CD4-positive, alpha-beta T cell treated with Interleukin-10 for 1 hour (primary cell): ENCODE measurements around the gene HTR3E.
"Not testable (repeated sequence)": the region's sequence is repeated elsewhere in the genome, so short reads cannot be mapped to it uniquely, and the experiment has no call there.

Experiments used
- DNase-seq: peaks from one replicate; pipeline ENCODE4 v3.0.0-alpha.2; 2020

HTR3E gene

GRCh38 chr3:184116017-184116416, 19.2 kb downstream of the HTR3E start:
- no peak for DNase-seq

GRCh38 chr3:184117636-184118035, 20.8 kb downstream of the HTR3E start:
- DNase-seq = no peak

- DNase-seq = not testable (repeated sequence)
These were observed 24.2 kb downstream of the HTR3E start for GRCh38 chr3:184121031-184121430.

GRCh38 chr3:184126006-184126405, 29.1 kb downstream of the HTR3E start:
- DNase-seq = no peak

- DNase-seq = no peak
These were observed 32.1 kb downstream of the HTR3E start for GRCh38 chr3:184129012-184129411.

GRCh38 chr3:184132945-184133344, 36.1 kb downstream of the HTR3E start:
- DNase-seq = no peak

- DNase-seq = peak; percentile 42
These were observed 37.2 kb downstream of the HTR3E start for GRCh38 chr3:184133840-184134745.

GRCh38 chr3:184134746-184135148, 37.9 kb downstream of the HTR3E start:
- DNase-seq = no peak

- peak; percentile 90 for DNase-seq
These were observed 38.5 kb downstream of the HTR3E start, which contains the start of gene EIF2B5 for GRCh38 chr3:184135149-184135910. TSS of gene EIF2B5 (plus strand) at chr3:184135358. CDS start at chr3:184135386, 28 bp downstream.

GRCh38 chr3:184135911-184136260, 39.0 kb downstream of the HTR3E start:
- no peak for DNase-seq

- DNase-seq = no peak
These were observed 43.6 kb downstream of the HTR3E start for GRCh38 chr3:184140436-184140835.

GRCh38 chr3:184142199-184142598, 45.3 kb downstream of the HTR3E start:
- DNase-seq = no peak

- DNase-seq = no peak
These were observed 46.5 kb downstream of the HTR3E start for GRCh38 chr3:184143327-184143726.

GRCh38 chr3:184144505-184144904, 47.6 kb downstream of the HTR3E start:
- no peak for DNase-seq

GRCh38 chr3:184145111-184145524, 48.3 kb downstream of the HTR3E start:
- peak; percentile 53 for DNase-seq

GRCh38 chr3:184145751-184146270, 48.9 kb downstream of the HTR3E start:
- no peak for DNase-seq

- no peak for DNase-seq
These were observed 51.2 kb downstream of the HTR3E start for GRCh38 chr3:184148076-184148475.

GRCh38 chr3:184149123-184149522, 52.3 kb downstream of the HTR3E start:
- no peak for DNase-seq

- not testable (repeated sequence) for DNase-seq
These were observed 52.9 kb downstream of the HTR3E start for GRCh38 chr3:184149770-184150169.

GRCh38 chr3:184154885-184155643, 58.2 kb downstream of the HTR3E start, which contains the start of gene DVL3:
TSS of gene DVL3 (plus strand) at chr3:184155377. CDS start at chr3:184155636, 259 bp downstream.
- peak; percentile 59 for DNase-seq

- peak; percentile 36 for DNase-seq
These were observed 59.0 kb downstream of the HTR3E start for GRCh38 chr3:184155644-184156521.

GRCh38 chr3:184156522-184156955, 59.7 kb downstream of the HTR3E start:
- no peak for DNase-seq
